Stomach (tissue), 9 donors: Measurements from ENCODE around the gene RTCA. TPM values are rescaled to one million over a fixed set of nuclear protein-coding genes. Genes with fewer than 3 reads are reported as not detected.
"Not testable (repeated sequence)": the region's sequence is repeated elsewhere in the genome, so short reads cannot be mapped to it uniquely, and the experiment has no call there.

Experiments used
- DNase-seq, 2 donors: peaks; one replicate each; pipeline versions ENCODE4 v3.0.0 to v3.0.0-alpha.2; 2013 to 2019
- H3K27ac ChIP-seq, 5 donors: fragments of 200-600 bp in 4 of 5; sonication (generic) in 4 of 5; one replicate each; pipeline ENCODE4 v1.5.1; 2013 to 2019; ENCODE audit warnings: mild to moderate bottlenecking in 1 of 5, moderate library complexity in 1 of 5
- H3K27me3 ChIP-seq, 3 donors: fragments of 200-600 bp; sonication (generic); one replicate each; pipeline ENCODE4 v1.5.1; 2017 to 2019; ENCODE audit warnings: mixed run types in 1 of 3
- H3K36me3 ChIP-seq, 4 donors: fragments of 200-600 bp; sonication (generic); 1 replicate in 3 of 4; 2 replicates in 1 of 4; pipeline ENCODE4 v1.5.1; 2016 to 2019
- H3K4me1 ChIP-seq, 4 donors: fragments of 200-600 bp; sonication (generic); one replicate each; pipeline ENCODE4 v1.5.1; 2016 to 2019
- H3K4me3 ChIP-seq, 4 donors: fragments of 200-600 bp; sonication (generic) in 3 of 4; one replicate each; pipeline ENCODE4 v1.5.1; 2016 to 2019; ENCODE audit warnings: mild to moderate bottlenecking in 1 of 4
- H3K9me3 ChIP-seq, 4 donors: fragments of 200-600 bp; sonication (generic); one replicate each; pipeline ENCODE4 v1.5.1; 2016 to 2019
- EP300 ChIP-seq: sonication (generic); formaldehyde crosslinking; IDR thresholded peaks from one replicate; pipeline ENCODE4 v1.6.1; 2017; ENCODE audit warnings: antibody characterized with exemption
- POLR2A ChIP-seq, 4 donors: fragments of 450-650 bp; IDR thresholded peaks; one replicate each; pipeline ENCODE4 v1.6.1; 2016; ENCODE audit warnings: antibody characterized with exemption in 4 of 4, control low read depth in 2 of 4, mild to moderate bottlenecking in 1 of 4, moderate library complexity in 1 of 4
- POLR2AphosphoS5 ChIP-seq, 3 donors: sonication (generic); formaldehyde crosslinking; IDR thresholded peaks; one replicate each; pipeline ENCODE4 v1.6.1; 2016; ENCODE audit warnings: antibody characterized with exemption in 3 of 3
- WGBS, 5 donors: extraction: QIAGEN DNeasy Blood & Tissue Kit in 3 of 5; methylation state at CpG; one replicate each; pipeline versions ENCODE4 v1.1.5 to v1.1.7; 2013 to 2018; 5-methylcytosine and 5-hydroxymethylcytosine counted together
- intact Hi-C: fragments of 100-400 bp; cut with DNase I; formaldehyde crosslinking; loops from one replicate; pipeline ENCODE4 v1.15.1; 2023; ENCODE audit warnings: low total_unique reads
- polyA plus RNA-seq, 3 donors: library from polyadenylated mRNA; stranded (reverse); fragments of 200-250 nt; gene quantifications; one replicate each; pipeline ENCODE4 v1.2.3, GENCODE V29; 2013
- total RNA-seq, 5 donors: library from RNA; depleted of rRNA; stranded (reverse); fragments of >200 nt; gene quantifications; one replicate each; pipeline versions ENCODE4 v1.1.0 to v1.2.3, GENCODE V29; 2014 to 2016
- TF ChIP-seq, protein P1 (sequence below), 7 experiments: fragments of 450-650 bp in 4 of 7; fragments of 200-600 bp in 3 of 7; sonication (generic) in 3 of 7; IDR thresholded peaks; one replicate each; pipeline ENCODE4 v1.5.1; 2016 to 2019; ENCODE audit warnings: antibody characterized with exemption in 7 of 7, control low read depth in 2 of 7, mild to moderate bottlenecking in 1 of 7
- donor health status: healthy with polysubstance abuse.
- donor health status: Bipolar disorder and iron deficiency.
- donor health status: healthy.

Gene RTCA
- total and polyA plus RNA-seq, 8 donors, result 16.5 to 51.9 (median 22.3) TPM

DNA sequence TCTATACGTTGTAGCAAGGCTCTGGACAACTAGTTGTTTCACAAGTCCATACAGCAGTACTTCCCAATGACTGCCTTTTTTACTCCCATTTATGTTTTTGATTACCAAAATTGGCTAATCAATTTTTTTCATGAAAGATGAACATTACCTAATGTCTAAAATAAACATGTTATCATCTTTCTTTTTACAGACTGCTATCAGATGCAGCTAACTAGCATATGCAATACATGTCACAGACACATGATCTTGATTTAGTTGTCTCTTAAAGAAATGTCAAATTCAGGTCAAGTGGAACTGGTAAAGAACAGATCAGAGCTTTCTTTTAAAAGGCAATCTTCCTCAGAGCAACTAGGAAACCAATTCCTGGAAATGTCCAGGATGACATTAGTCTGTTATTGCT is 15.8 kb upstream of the RTCA start:
- peak overlapping the region in 4 of 5 donors; percentile 90 to 94 (median 92) for H3K27ac ChIP-seq
- H3K4me3 ChIP-seq, result peak overlapping the region; percentile 85 to 89 (median 86)
- no peak for TF ChIP-seq EP300
- no peaks in the 10 kb centered on the region for H3K27me3 ChIP-seq
- intact Hi-C loops, result no loop called here
- 0 to 2% (median 0%) methylated on average over 1 of the region's 1 CpG for whole genome bisulfite sequencing, 5 donors
- H3K4me1 ChIP-seq, result peaks cover 23 to 45% (median 35%) of the 10 kb centered on the region in 4 donors
- H3K36me3 ChIP-seq, result no peaks in the 10 kb centered on the region
- H3K9me3 ChIP-seq, result no peaks in the 10 kb centered on the region
- DNase-seq, result no peak

DNA sequence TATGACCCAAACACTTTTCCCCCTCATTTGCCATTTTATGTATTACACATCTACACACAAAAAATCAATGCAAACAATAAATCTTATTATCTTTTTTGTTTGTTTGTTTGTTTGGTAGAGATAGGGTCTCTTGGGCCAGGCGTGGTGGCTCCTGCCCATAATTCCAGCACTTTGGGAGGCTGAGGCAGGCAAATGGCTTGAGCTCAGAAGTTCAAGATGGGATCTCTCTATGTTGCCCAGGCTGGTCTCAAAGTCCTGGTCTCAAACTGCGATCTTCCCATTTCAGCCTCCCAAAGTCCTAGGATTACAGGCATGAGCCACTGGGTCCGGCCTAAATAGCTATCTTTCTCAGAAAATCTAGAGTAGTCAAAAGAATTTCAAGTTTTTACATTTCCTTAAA is 15.2 kb upstream of the RTCA start:
- intact Hi-C loops, result no loop called here
- Histone ChIP-seq H3K4me3 (no peak overlapping the region), H3K27ac (peak overlapping the region in 1 of 5 donors; percentile 93), H3K27me3 (no peaks in the 10 kb centered on the region), H3K36me3 (no peaks in the 10 kb centered on the region), H3K9me3 (no peaks in the 10 kb centered on the region), H3K4me1 (peaks cover 23 to 40% (median 33%) of the 10 kb centered on the region in 4 donors)
- 86 to 97% (median 88%) methylated on average over 3 of the region's 3 CpGs for WGBS, 5 donors
- DNase-seq, result no peak
- TF ChIP-seq POLR2A (IDR thresholded peaks at IDR 0.05), result no peak
- TF ChIP-seq, protein P1, sequence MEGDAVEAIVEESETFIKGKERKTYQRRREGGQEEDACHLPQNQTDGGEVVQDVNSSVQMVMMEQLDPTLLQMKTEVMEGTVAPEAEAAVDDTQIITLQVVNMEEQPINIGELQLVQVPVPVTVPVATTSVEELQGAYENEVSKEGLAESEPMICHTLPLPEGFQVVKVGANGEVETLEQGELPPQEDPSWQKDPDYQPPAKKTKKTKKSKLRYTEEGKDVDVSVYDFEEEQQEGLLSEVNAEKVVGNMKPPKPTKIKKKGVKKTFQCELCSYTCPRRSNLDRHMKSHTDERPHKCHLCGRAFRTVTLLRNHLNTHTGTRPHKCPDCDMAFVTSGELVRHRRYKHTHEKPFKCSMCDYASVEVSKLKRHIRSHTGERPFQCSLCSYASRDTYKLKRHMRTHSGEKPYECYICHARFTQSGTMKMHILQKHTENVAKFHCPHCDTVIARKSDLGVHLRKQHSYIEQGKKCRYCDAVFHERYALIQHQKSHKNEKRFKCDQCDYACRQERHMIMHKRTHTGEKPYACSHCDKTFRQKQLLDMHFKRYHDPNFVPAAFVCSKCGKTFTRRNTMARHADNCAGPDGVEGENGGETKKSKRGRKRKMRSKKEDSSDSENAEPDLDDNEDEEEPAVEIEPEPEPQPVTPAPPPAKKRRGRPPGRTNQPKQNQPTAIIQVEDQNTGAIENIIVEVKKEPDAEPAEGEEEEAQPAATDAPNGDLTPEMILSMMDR (IDR thresholded peaks at IDR 0.05), result no peak
- TF ChIP-seq POLR2AphosphoS5 (IDR thresholded peaks at IDR 0.05), result no peak
- TF ChIP-seq EP300, result no peak

DNA sequence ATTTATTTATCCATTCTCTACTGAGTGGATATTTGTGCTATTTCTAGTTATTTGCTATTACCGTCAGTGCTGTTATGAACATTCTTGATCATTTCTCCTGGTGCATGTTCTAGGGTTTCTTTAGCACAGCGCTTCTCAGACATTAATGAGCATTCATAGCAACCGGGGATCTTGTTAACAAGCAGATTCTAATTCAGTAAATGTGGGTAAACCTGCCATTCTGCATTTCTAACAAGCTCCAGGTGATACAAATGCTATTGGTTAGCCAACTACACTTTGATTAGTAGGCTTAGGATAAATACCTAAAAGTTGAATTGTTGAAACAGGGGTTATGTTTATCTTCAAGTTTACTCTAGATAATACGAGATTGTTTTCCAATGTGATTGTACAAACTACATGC is 13.1 kb upstream of the RTCA start:
- peak in 1 of 2 donors; percentile 29 for DNase-seq
- H3K4me1 ChIP-seq, result peaks cover 15 to 23% (median 20%) of the 10 kb centered on the region in 4 donors
- 28 to 48% (median 39%) methylated on average over 4 of the region's 4 CpGs for WGBS, 5 donors
- H3K4me3 ChIP-seq, result no peak overlapping the region
- intact Hi-C loops, result no loop called here
- H3K27me3 ChIP-seq, result no peaks in the 10 kb centered on the region
- H3K27ac ChIP-seq, result no peak overlapping the region
- H3K36me3 ChIP-seq, result no peaks in the 10 kb centered on the region
- H3K9me3 ChIP-seq, result no peaks in the 10 kb centered on the region
- TF ChIP-seq POLR2AphosphoS5 (IDR thresholded peaks at IDR 0.05), result no peak
- TF ChIP-seq, protein P1 (IDR thresholded peaks at IDR 0.05), result no peak
- no peak for TF ChIP-seq POLR2A (IDR thresholded peaks at IDR 0.05)
- no peak for TF ChIP-seq EP300

DNA sequence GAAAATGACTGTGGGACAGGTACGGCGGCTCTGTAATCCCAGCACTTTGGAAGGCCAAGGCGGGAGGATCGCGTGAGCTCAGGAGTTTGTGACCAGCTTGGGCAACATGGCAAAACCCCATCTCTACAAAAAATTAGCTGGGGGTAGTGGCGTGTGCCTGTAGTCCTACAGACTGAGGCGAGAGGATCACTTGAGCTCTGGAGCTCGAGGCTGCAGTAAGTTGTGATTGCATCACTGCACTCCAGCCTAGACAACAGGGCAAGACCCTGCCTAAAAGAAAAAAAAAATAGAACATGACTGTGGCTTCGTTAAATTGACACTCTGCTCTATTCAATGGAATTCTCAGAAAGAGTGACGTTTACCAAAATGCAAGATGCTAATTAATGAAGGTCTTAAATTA is 12.5 kb upstream of the RTCA start:
- TF ChIP-seq, protein P1 (IDR thresholded peaks at IDR 0.05), result no peak
- TF ChIP-seq EP300 (no peak), POLR2AphosphoS5 (IDR thresholded peaks at IDR 0.05) (no peak)
- no peaks in the 10 kb centered on the region for H3K9me3 ChIP-seq
- no peaks in the 10 kb centered on the region for H3K36me3 ChIP-seq
- no peaks in the 10 kb centered on the region for H3K27me3 ChIP-seq
- peaks cover 10 to 16% (median 13%) of the 10 kb centered on the region in 4 donors for H3K4me1 ChIP-seq
- no peak overlapping the region for H3K27ac ChIP-seq
- no peak overlapping the region for H3K4me3 ChIP-seq
- DNase-seq, result no peak
- 57 to 78% (median 66%) methylated on average over 10 of the region's 10 CpGs for WGBS, 5 donors
- intact Hi-C loops, result no loop called here

DNA sequence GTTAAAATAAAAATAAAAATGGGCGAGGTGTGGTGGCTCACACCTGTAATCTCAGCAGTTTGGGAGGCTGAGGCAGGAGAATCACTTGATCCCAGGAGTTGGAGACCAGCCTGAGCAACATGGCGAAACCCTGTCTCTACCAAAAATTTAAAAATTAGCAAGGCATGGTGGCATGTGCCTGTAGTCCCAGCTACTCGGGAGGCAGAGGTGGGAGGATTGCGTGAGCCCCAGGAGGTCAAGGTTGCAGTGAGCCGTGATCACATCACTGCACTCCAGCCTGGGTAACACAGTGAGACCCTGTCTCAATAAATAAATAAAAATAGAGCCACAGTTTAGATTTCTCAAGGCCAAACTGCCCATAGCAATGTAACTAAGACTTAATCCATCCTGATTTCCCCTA is 9.7 kb upstream of the RTCA start:
- DNase-seq, H3K36me3 ChIP-seq, H3K4me1 ChIP-seq, intact Hi-C loops, H3K27me3 ChIP-seq, H3K4me3 ChIP-seq, H3K9me3 ChIP-seq, H3K27ac ChIP-seq: not testable (repeated sequence)
- 83 to 94% (median 86%) methylated on average over 5 of the region's 5 CpGs for WGBS, 5 donors

DNA sequence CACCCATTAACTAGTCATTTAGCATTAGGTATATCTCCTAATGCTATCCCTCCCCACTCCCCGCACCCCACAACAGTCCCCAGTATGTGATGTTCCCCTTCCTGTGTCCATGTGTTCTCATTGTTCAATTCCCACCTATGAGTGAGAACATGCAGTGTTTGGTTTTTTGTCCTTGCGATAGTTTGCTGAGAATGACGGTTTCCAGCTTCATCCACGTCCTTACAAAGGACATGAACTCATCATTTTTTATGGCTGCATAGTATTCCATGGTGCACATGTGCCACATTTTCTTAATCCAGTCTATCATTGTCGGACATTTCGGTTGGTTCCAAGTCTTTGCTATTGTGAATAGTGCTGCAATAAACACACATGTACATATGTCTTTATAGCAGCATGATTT is 7.6 kb upstream of the RTCA start:
- H3K4me3 ChIP-seq, DNase-seq, H3K27me3 ChIP-seq, intact Hi-C loops, H3K36me3 ChIP-seq, H3K9me3 ChIP-seq, H3K4me1 ChIP-seq, H3K27ac ChIP-seq: not testable (repeated sequence)
- 79 to 99% (median 86%) methylated on average over 6 of the region's 6 CpGs for WGBS, 5 donors
